H1 (cell line): ENCODE data around the gene TSSC4. TPM values are rescaled to one million over a fixed set of nuclear protein-coding genes. Genes with fewer than 3 reads are reported as not detected.

Experiments used
- CTCF ChIA-PET: fragments of 300-600 bp; sonication (Branson Sonifier 250); formaldehyde crosslinking; loops from one replicate; lab custom pipeline; 2021; ENCODE audit not compliant: partially characterized antibody; lab: Charles Lee
- POLR2A ChIA-PET: fragments of 300-600 bp; sonication (Branson Sonifier 250); formaldehyde crosslinking; loops from one replicate; lab custom pipeline; 2021; ENCODE audit warnings: inconsistent platforms; ENCODE audit not compliant: partially characterized antibody; lab: Charles Lee
- DNase-seq, 2 experiments: peaks; one replicate each; pipeline versions ENCODE4 v3.0.0 to v3.0.0-alpha.2; 2010 to 2022; ENCODE audit warnings: low spot score in 2 of 2, low read depth in 1 of 2, mixed read lengths in 1 of 2
- FAIRE-seq: peaks from 2 replicates; lab custom pipeline; 2011; peaks lifted over from hg19 to GRCh38; lab: Jason Lieb, UNC
- H2AFZ ChIP-seq: 2 replicates; pipeline ENCODE4 v1.8.1; 2012; ENCODE audit warnings: low read length, inconsistent platforms
- H2AK5ac ChIP-seq: 2 replicates; pipeline ENCODE4 v1.6.1; 2013; ENCODE audit warnings: low read depth, low read length
- H2BK120ac ChIP-seq: replicated peaks from 2 replicates; pipeline ENCODE3; 2013; ENCODE audit warnings: low read depth, low read length, inconsistent platforms
- H2BK12ac ChIP-seq: 2 replicates; pipeline ENCODE4 v1.6.1; 2013; ENCODE audit warnings: low read depth, low read length
- H2BK15ac ChIP-seq: 2 replicates; pipeline ENCODE4 v1.6.1; 2013; ENCODE audit warnings: low read length
- H2BK20ac ChIP-seq: 2 replicates; pipeline ENCODE4 v1.6.1; 2013; ENCODE audit warnings: low read length
- H2BK5ac ChIP-seq: 2 replicates; pipeline ENCODE4 v1.6.1; 2013; ENCODE audit warnings: low read depth, low read length
- H3K14ac ChIP-seq: 2 replicates; pipeline ENCODE4 v1.6.1; 2013; ENCODE audit warnings: inconsistent platforms; ENCODE audit not compliant: insufficient read length
- H3K18ac ChIP-seq: 2 replicates; pipeline ENCODE4 v1.6.1; 2013; ENCODE audit warnings: low read length; ENCODE audit errors: extremely low read depth
- H3K23ac ChIP-seq: 2 replicates; pipeline ENCODE4 v1.6.1; 2013; ENCODE audit warnings: inconsistent platforms; ENCODE audit not compliant: insufficient read length
- H3K23me2 ChIP-seq: 2 replicates; pipeline ENCODE4 v1.6.1; 2013; ENCODE audit warnings: low read depth, low read length
- H3K27ac ChIP-seq: 2 replicates; pipeline ENCODE4 v1.6.1; 2011; ENCODE audit warnings: low read depth, low read length, inconsistent platforms
- H3K27me3 ChIP-seq, 4 experiments: replicated peaks in 1 of 4; 1 replicate in 1 of 4; 2 replicates in 3 of 4; pipeline versions ENCODE4 v1.6.1 to v1.8.1; 2011 to 2013; ENCODE audit warnings: low read length in 3 of 4, mild to moderate bottlenecking in 3 of 4, inconsistent platforms in 2 of 4, mixed read lengths in 2 of 4, moderate library complexity in 1 of 4; ENCODE audit not compliant: control insufficient read depth in 3 of 4, insufficient read depth in 3 of 4; ENCODE audit errors: extremely low read depth in 1 of 4
- H3K36me3 ChIP-seq, 4 experiments: 2 replicates each; pipeline versions ENCODE4 v1.6.1 to v1.8.1; 2011 to 2013; ENCODE audit warnings: mild to moderate bottlenecking in 4 of 4, low read length in 3 of 4, moderate library complexity in 2 of 4, control low read depth in 1 of 4, inconsistent platforms in 1 of 4; ENCODE audit not compliant: insufficient read depth in 4 of 4, control insufficient read depth in 2 of 4
- H3K4ac ChIP-seq: replicated peaks from 2 replicates; pipeline ENCODE3; 2013; ENCODE audit warnings: low read length, low read depth, mixed read lengths, inconsistent platforms; ENCODE audit not compliant: insufficient read length
- H3K4me1 ChIP-seq, 4 experiments: replicated peaks in 1 of 4; 1 replicate in 1 of 4; 2 replicates in 3 of 4; pipeline versions ENCODE4 v1.6.1 to v1.8.1; 2011 to 2013; ENCODE audit warnings: low read length in 3 of 4, inconsistent platforms in 2 of 4, mixed read lengths in 1 of 4; ENCODE audit not compliant: insufficient read depth in 4 of 4, control insufficient read depth in 3 of 4
- H3K4me2 ChIP-seq, 2 experiments: 2 replicates each; pipeline versions ENCODE4 v1.6.1 to v1.8.1; 2011 to 2013; ENCODE audit warnings: low read depth in 2 of 2, low read length in 2 of 2, control low read depth in 1 of 2, inconsistent platforms in 1 of 2, mild to moderate bottlenecking in 1 of 2; ENCODE audit not compliant: insufficient read depth in 1 of 2
- H3K4me3 ChIP-seq, 4 experiments: fragments of 200-600, 300-600 bp in 1 of 4; sonication (generic), shearing (Covaris generic), sonication (Bioruptor Twin) in 1 of 4; 2 replicates each; pipeline versions ENCODE4 v1.5.1 to v1.8.1; 2011 to 2016; ENCODE audit warnings: low read length in 4 of 4, low read depth in 3 of 4, control low read depth in 2 of 4, inconsistent platforms in 2 of 4, mild to moderate bottlenecking in 2 of 4, mixed read lengths in 1 of 4, moderate library complexity in 1 of 4; ENCODE audit not compliant: insufficient read depth in 2 of 4; ENCODE audit errors: extremely low read depth in 1 of 4
- H3K56ac ChIP-seq: replicated peaks from 2 replicates; pipeline ENCODE3; 2013; ENCODE audit warnings: low read depth, mild to moderate bottlenecking, mixed read lengths, low read length, inconsistent platforms; ENCODE audit not compliant: insufficient read length
- H3K79me1 ChIP-seq: 2 replicates; pipeline ENCODE4 v1.6.1; 2013; ENCODE audit warnings: low read depth, low read length, control low read depth
- H3K79me2 ChIP-seq, 2 experiments: 2 replicates each; pipeline versions ENCODE4 v1.6.1 to v1.8.1; 2012 to 2013; ENCODE audit warnings: low read length in 2 of 2, mild to moderate bottlenecking in 2 of 2, inconsistent platforms in 1 of 2; ENCODE audit not compliant: insufficient read depth in 2 of 2, control insufficient read depth in 1 of 2
- H3K9ac ChIP-seq, 4 experiments: replicated peaks in 1 of 4; 1 replicate in 1 of 4; 2 replicates in 3 of 4; pipeline versions ENCODE4 v1.6.1 to v1.8.1; 2011 to 2013; ENCODE audit warnings: low read depth in 3 of 4, low read length in 3 of 4, control low read depth in 2 of 4, mild to moderate bottlenecking in 2 of 4, moderate library complexity in 2 of 4, inconsistent platforms in 1 of 4; ENCODE audit errors: extremely low read depth in 1 of 4
- H3K9me3 ChIP-seq, 2 experiments: 2 replicates each; pipeline versions ENCODE4 v1.6.1 to v1.8.1; 2012 to 2013; ENCODE audit warnings: mild to moderate bottlenecking in 2 of 2, moderate library complexity in 2 of 2, control low read depth in 1 of 2, inconsistent platforms in 1 of 2, low read depth in 1 of 2, low read length in 1 of 2, mixed read lengths in 1 of 2; ENCODE audit not compliant: insufficient read depth in 2 of 2
- H4K20me1 ChIP-seq, 2 experiments: replicated peaks in 1 of 2; 2 replicates each; pipeline versions ENCODE3 to v1.8.1; 2011 to 2013; ENCODE audit warnings: inconsistent platforms in 2 of 2, low read length in 2 of 2, mild to moderate bottlenecking in 1 of 2; ENCODE audit not compliant: insufficient read depth in 2 of 2, control insufficient read depth in 1 of 2
- H4K5ac ChIP-seq: 2 replicates; pipeline ENCODE4 v1.6.1; 2013; ENCODE audit warnings: low read length, low read depth, mixed read lengths, inconsistent platforms; ENCODE audit not compliant: insufficient read length
- H4K8ac ChIP-seq: 2 replicates; pipeline ENCODE4 v1.8.0; 2013; ENCODE audit warnings: mild to moderate bottlenecking, moderate library complexity, low read length, inconsistent platforms; ENCODE audit not compliant: insufficient read depth; ENCODE audit errors: extremely low read depth
- H4K91ac ChIP-seq: replicated peaks from 2 replicates; pipeline ENCODE3; 2013; ENCODE audit warnings: low read length, mixed read lengths, inconsistent platforms; ENCODE audit not compliant: insufficient read length
- FOSL1 ChIP-seq: IDR thresholded peaks from 2 replicates; pipeline ENCODE4 v1.6.1; 2011; ENCODE audit warnings: mild to moderate bottlenecking, low read depth, low read length, moderate library complexity; ENCODE audit not compliant: insufficient read depth
- KDM5A ChIP-seq: fragments of 200-600 bp; IDR thresholded peaks from 2 replicates; pipeline ENCODE4 v1.7.1; 2012; ENCODE audit warnings: mild to moderate bottlenecking, low read length, inconsistent platforms, mixed read lengths
- NANOG ChIP-seq: IDR thresholded peaks from 2 replicates; pipeline ENCODE4 v1.6.1; 2011; ENCODE audit warnings: low read length, low read depth, mild to moderate bottlenecking, inconsistent platforms; ENCODE audit not compliant: insufficient read depth, poor library complexity, severe bottlenecking
- POLR2A ChIP-seq, 2 experiments: IDR thresholded peaks; 1 replicate in 1 of 2; 2 replicates in 1 of 2; pipeline ENCODE4 v1.6.1; 2011; ENCODE audit warnings: low read depth in 2 of 2, low read length in 2 of 2, mild to moderate bottlenecking in 2 of 2; ENCODE audit errors: control extremely low read depth in 1 of 2
- RBBP5 ChIP-seq: IDR thresholded peaks from 2 replicates; pipeline ENCODE4 v1.7.1; 2012; ENCODE audit warnings: low read depth, mild to moderate bottlenecking, inconsistent platforms, low read length, moderate library complexity, borderline replicate concordance
- RXRA ChIP-seq: IDR thresholded peaks from 2 replicates; pipeline ENCODE4 v1.6.1; 2011; ENCODE audit warnings: low read depth, mild to moderate bottlenecking, low read length, moderate library complexity; ENCODE audit not compliant: insufficient read depth
- WGBS, 2 experiments: shearing (Covaris generic) in 1 of 2; methylation state at CpG; one replicate each; pipeline versions ENCODE4 v1.1.6 to v1.1.7; 2013 to 2015; ENCODE audit warnings: low lambda C conversion rate in 2 of 2, mixed read lengths in 2 of 2, inconsistent platforms in 1 of 2, low coverage in 1 of 2, missing lambda C conversion rate in 1 of 2; ENCODE audit not compliant: insufficient replicate concordance in 2 of 2, insufficient coverage in 1 of 2, insufficient read length in 1 of 2; ENCODE audit errors: extremely low coverage in 1 of 2, missing lambda C conversion rate in 1 of 2; 5-methylcytosine and 5-hydroxymethylcytosine counted together
- polyA plus RNA-seq, 7 experiments: library from polyadenylated mRNA; depleted of rRNA in 3 of 7; stranded (reverse) in 5 of 7; unstranded in 2 of 7; fragments of >200 nt in 5 of 7; fragments of 200-250 nt in 2 of 7; gene quantifications; 1 replicate in 5 of 7; 2 replicates in 1 of 7; 4 replicates in 1 of 7; pipeline versions ENCODE4 v1.2.1 to v1.2.3, GENCODE V29; 2011 to 2013; ENCODE audit warnings: missing spikeins in 2 of 7, mixed read lengths in 2 of 7
- total RNA-seq: library from RNA; stranded (reverse); fragmentation: NEBNext Ultra II Directional; extraction: Animal tissue kit (Norgen Biotek cat#: 25700); gene quantifications from 2 replicates; pipeline ENCODE4 v1.2.1, GENCODE V29; 2021

TSSC4 gene
- total and polyA plus RNA-seq, 2 of the 8 experiments (the other 6 are each of a cell fraction or from before 2014, with no cell fraction given), result 34.0 to 39.3 TPM

- ChIA-PET POLR2A (interaction anchor here (0.6 to 2.9 kb wide), 3 partner anchors 11 to 15 kb away, joined by 3 to 13 read pairs (median 8); partner anchors contain the start of gene CD81), CTCF (interaction anchor here (0.9 to 2.0 kb wide), 4 partner anchors 13 to 205 kb away, joined by 3 to 4 read pairs (median 4); no protein-coding TSS in a partner anchor)
- Histone ChIP-seq H3K4ac (no peak overlapping the region), H3K56ac (no peak overlapping the region), H4K8ac (peak overlapping the region; percentile 68; the same call in 1 of the 2 replicates), H3K27me3 (no peaks in the 10 kb centered on the region), H4K20me1 (peaks cover 30 to 47% of the 10 kb centered on the region in 2 experiments), H2BK20ac (no peak overlapping the region), H3K18ac (no peak overlapping the region), H2BK5ac (no peak overlapping the region), H3K27ac (no peak overlapping the region; the same call in 1 of the 2 replicates), H3K79me2 (peaks cover 9 to 35% of the 10 kb centered on the region in 2 experiments; a peak in 3 of 4 replicates), H3K23me2 (no peaks in the 10 kb centered on the region), H2BK12ac (no peak overlapping the region), H2AK5ac (no peak overlapping the region), H3K4me1 (peaks cover 0 to 15% (median 11%) of the 10 kb centered on the region in 4 experiments; a peak in 5 of 7 replicates), H3K79me1 (peaks cover 20% of the 10 kb centered on the region), H2BK15ac (no peak overlapping the region), H3K14ac (no peak overlapping the region), H2AFZ (no peak overlapping the region), H3K9me3 (no peaks in the 10 kb centered on the region), H2BK120ac (no peak overlapping the region), H3K36me3 (peaks cover 0 to 13% (median under 1%) of the 10 kb centered on the region in 4 experiments; a peak in 4 of 8 replicates), H3K23ac (no peak overlapping the region), H3K4me3 (no peak overlapping the region), H3K9ac (no peak overlapping the region), H4K91ac (no peak overlapping the region), H4K5ac (no peak overlapping the region), H3K4me2 (no peak overlapping the region; a peak in 1 of 4 replicates)
- WGBS, 2 experiments, result 84% methylated on average over 18 of the region's 20 CpGs; no CpG with 5 or more reads in 1 of the 2 experiments
- DNase-seq, result no peak
- FAIRE-seq, result no peak
- TF ChIP-seq NANOG, result no peak
- TF ChIP-seq RBBP5, result no peak
- TF ChIP-seq KDM5A, result no peak
- TF ChIP-seq RXRA, result no peak
- TF ChIP-seq POLR2A (IDR thresholded peaks at IDR 0.05; ENCODE audit: control extremely low read depth in 1 of 2, low read depth in 2 of 2, low read length in 2 of 2), result no peak
- no peak for TF ChIP-seq FOSL1
These were observed 9.2 kb upstream of the TSSC4 start for GRCh38 chr11:2391181-2391975.
